ENCODE measurements around the gene GNAO1. TPM values are rescaled to one million over a fixed set of nuclear protein-coding genes. Genes with fewer than 3 reads are reported as not detected.

The GNAO1 gene
- total RNA-seq, 1 donor from 2014 or later = 13.0 TPM

DNA sequence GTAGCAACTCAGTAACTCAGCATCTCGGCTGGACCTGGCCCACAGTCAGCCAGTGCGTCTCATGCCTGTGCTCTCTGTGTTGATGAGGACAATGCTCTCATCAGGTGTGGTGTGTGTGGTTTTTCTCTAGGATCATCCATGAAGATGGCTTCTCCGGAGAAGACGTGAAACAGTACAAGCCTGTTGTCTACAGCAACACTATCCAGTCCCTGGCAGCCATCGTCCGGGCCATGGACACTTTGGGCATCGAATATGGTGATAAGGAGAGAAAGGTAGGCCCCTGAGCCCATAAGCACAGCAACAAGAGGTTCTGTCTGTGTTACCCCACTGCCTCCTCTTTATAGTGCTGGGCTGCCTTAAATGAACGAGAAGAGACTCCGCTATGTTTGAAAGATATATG is 84.5 kb downstream of the GNAO1 start:
- intact Hi-C loops (cut with DNase I) = no loop called here
- DNase-seq (ENCODE audit: low spot score) = no peak

DNA sequence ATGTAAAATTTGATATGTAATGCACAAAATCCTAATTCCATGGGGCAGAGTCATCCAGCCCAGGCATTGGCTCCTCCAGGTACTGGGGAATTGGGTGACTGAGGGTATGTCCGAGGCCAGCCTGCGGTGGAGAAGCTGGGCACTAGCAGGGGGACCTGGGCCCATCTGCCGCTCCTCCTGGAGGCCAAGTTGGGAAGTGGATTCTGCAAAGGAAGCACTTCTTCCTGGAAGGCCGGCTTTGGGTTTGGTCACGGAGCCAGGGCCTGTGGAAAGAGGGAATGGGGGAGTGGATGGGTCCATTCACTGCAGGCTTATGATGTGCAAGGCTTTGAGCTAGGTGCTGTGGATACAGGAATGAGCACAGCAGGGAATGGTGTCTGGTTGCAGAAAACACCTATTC is 85.8 kb downstream of the GNAO1 start:
- intact Hi-C loops (cut with DNase I) = no loop called here
- DNase-seq (ENCODE audit: low spot score) = no peak

DNA sequence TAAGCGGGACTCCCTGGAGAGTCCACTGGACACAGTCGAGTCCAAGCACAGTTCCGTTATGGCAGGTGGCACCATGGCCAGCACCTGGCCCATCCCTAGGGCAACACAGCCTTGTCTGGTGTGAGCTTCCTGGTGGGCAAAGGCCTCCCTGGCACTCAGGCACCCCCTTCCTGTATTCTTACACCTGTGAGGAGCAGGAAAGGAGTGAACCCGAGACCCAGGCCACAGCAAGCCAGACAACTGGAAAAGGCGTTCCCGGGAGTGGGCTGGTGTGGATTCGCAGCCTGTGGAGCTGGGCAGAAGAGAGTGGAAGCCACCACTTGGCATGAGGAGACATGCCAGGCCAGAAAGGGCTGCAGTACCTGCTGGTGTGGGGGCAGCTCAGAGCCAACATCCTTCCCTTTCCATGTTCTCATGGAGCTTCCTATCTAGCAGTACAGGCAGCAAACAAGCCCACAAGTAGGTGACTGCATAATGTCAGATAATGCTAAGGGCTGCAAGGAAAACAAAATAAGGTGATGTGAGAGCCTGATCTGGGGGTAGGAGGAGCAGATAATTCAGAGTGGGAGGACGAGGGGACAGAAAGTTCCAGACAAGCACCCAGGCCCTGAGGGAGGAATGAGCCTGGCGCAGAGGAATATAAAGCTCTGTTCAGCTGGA is 87.0 kb downstream of the GNAO1 start:
- DNase-seq (ENCODE audit: low spot score) = no peak
- intact Hi-C loops (cut with DNase I) = no loop called here

DNA sequence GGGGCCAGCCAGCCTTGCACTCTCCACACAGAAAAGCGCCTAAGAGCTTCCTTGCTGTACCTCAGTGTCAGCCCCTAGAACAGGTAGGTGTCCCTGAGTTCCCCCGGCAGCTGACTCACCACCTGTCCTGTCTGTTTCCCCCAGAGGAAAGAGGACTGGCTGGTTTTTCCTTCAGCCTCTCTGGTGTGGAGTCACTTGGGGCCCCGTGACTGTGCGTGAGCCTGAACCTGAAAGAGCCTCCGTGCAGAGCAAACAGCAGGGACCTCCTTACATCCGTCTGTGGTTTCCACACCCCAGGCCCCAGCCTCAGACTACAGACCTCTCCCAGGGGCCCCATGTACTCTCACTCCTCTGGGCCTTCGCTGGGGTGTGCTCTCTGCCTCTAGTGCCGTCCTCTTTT is 87.8 kb downstream of the GNAO1 start:
- no peak for DNase-seq (ENCODE audit: low spot score)
- intact Hi-C loops (cut with DNase I) = no loop called here

DNA sequence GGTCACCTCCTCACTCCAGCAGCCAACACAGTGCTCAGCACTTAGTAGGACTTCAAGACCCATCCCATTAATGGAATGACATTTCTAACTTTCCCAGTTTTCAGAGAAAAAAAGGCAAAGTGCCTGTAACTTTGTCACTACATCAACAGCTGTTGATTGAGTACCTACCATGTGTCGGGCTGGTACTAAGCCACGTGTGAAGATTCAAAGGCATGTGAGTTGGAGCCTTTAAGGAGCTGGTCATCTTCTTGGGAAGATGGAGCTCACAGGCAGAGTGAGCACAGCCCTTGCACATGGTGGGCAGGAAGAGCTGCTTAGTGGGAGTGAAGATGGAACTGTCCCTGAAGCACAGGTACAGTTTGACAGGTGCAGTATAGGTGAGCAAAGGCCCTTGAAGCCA is 88.6 kb downstream of the GNAO1 start:
- intact Hi-C loops (cut with DNase I) = no loop called here
- DNase-seq (ENCODE audit: low spot score) = no peak

DNA sequence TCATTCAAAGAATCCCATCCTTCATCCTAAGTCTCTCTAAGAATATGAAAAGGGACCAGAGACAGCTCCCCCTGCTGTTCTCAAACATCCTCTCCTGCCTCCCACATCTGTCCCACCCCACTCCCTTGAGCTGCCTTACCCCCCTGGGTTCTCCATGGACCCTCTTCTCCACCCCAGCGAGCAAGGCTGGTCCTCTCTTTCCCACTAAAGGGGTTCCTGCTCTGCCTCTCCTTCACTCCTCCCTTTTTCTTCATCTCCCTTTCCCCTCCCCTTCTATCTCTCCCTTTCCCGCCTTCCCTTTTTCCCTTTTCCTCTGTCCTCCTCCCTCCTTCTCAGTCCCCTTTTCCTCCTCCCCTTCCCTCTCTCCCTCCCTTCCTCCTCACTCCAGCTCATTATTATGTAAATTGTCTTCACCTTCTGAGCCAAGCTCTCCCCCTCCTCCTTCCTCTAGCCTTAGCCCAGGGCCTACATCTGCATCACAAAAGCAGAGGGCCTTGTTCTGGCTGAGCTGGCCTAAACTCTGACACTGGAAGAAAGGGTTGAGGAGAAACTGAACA is 90.0 kb downstream of the GNAO1 start:
- DNase-seq (ENCODE audit: low spot score) = no peak
- intact Hi-C loops (cut with DNase I) = no loop called here

DNA sequence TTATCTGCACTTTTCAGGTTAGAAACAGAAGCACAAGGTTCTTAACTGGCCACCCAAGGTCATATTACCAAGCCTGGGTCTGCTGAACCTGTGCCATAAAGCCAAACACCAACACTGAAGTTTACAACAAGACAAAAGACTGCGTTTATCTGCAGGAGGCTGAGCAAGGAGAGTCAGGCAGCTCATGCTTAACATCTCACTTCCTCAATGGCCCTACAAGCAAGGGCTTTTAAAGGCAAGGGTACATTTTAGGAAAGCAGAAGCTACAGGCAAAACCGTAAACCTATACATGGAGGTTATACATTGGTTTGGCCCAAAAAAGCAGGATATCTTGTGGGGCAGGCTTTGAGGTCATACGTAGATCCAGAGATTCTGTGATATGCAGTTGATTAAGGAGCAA is 91.2 kb downstream of the GNAO1 start:
- intact Hi-C loops (cut with DNase I) = no loop called here
- DNase-seq (ENCODE audit: low spot score) = no peak

DNA sequence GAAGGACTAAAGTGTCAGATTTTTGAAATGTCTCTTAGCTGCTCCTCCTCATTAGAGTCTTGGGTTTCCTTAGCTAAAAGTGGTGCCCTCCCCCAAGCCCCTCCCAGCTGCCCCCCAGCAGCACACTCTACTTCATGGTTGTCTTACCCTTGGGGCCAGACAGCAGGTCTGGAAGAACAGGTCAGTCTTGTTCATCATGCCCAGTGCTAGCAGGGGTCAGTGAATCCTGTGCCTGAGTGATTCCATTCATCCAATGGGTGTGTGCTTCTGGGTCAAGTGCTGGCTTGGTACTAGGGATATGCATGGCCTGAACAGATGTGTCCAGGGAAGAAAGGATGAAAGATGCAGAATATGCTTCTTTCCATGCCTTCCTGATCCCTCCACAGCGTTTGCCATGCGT is 93.2 kb downstream of the GNAO1 start:
- DNase-seq (ENCODE audit: low spot score) = no peak
- intact Hi-C loops (cut with DNase I) = no loop called here

DNA sequence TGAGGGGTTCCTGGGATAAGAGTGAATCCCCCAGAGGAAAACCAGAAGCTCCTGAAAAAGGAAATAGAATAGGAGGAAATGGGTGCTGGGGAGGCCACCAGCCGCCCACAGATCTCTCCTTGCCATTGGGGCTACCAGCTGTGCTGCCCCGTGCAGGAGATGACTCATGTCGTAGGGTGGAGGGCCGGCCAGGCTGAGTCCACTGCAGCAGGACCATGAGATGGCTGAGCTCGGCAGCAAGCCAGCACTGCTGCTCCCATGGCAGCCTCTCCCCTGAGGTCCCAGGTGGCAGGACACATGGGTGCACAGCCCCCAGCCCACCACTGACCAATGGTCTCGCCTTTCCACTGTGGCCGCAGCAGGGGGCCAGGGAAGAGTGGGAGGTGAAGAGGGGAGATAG is 95.5 kb downstream of the GNAO1 start:
- no peak for DNase-seq (ENCODE audit: low spot score)
- intact Hi-C loops (cut with DNase I) = no loop called here

DNA sequence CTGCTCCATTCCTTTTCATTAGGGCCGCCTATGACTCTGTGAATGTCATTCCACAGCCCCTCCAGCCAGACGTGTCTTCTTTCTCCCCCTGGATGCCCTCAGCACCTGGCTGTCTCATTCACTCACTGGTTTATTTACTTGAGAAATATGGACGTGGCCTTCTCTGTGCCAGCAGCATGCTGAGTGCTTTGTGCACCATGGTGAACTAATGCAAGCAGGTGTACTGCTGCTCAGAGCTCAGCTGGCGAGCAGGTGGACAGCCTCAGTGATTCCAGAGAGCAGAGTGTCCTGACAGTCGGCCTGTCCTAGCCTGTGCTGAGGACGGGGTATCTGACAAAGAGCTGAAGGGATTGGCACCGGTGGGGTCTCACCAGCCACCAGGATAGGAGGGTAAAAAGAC is 96.7 kb downstream of the GNAO1 start:
- intact Hi-C loops (cut with DNase I) = no loop called here
- DNase-seq (ENCODE audit: low spot score) = no peak

DNA sequence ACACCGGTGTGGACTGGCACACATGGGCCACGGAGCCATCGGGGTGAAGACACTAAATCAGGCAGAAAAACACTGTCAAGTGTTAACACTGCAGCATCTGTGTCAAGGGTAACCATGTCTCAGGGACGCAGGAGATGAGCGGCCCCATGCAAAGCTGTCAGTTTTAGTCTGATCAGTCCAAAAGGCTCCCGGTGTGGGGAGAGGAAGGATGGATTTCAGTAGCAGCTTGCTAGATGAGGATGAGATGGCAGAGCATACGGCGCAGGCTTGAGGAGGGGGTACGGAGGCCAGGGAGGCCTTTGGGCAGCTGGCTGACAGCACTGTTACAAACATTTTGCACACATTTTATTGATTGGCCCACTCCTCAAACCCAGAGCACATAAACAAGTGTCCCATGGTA is 98.1 kb downstream of the GNAO1 start:
- intact Hi-C loops (cut with DNase I) = no loop called here
- DNase-seq (ENCODE audit: low spot score) = no peak

DNA sequence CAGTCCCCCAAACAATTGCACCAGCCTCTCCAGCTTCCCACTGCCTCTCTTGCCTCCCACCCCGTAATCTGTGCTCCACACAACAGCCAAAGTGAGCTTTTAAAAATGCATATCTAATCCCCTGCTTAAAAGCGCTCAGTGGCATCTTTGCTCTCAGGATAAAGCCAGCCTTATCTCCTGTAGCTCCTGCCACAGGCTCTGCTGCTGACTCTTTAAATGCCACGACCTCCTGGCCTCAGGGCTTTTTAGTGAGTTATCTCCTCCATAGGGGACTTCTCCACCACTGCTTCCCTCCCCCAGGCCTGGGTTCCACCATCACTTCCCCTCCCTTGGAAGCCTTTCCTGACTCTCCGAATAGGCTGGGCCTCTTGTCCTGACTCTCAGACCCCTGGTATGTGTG is 98.6 kb downstream of the GNAO1 start:
- DNase-seq (ENCODE audit: low spot score) = no peak
- intact Hi-C loops (cut with DNase I) = loop anchor here (10.0 kb wide), 1 partner anchor 95 kb away; the partner anchor contains the start of gene GNAO1

DNA sequence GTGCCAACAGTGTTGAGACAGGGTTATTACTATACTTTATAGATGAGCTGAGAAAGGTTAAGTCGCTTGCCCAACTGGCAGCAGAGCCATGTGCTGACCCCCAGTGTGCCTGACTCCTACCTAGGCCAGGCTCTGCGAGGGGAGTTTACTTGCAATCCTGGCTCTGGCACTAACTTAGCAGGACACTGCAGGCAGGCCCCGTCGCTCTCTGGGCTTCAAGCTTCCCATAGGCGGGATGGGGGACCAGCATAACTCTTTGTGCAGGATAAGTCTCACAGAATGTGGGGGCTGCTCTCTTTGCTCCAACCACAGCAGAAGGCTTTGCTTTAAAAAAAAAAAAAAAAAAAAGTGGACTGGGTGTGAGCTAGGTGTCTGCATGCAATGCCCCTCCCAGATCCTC is 102.7 kb downstream of the GNAO1 start:
- intact Hi-C loops (cut with DNase I) = loop anchor here (10.0 kb wide), 1 partner anchor 99 kb away; the partner anchor contains the start of gene GNAO1
- DNase-seq (ENCODE audit: low spot score) = no peak

DNA sequence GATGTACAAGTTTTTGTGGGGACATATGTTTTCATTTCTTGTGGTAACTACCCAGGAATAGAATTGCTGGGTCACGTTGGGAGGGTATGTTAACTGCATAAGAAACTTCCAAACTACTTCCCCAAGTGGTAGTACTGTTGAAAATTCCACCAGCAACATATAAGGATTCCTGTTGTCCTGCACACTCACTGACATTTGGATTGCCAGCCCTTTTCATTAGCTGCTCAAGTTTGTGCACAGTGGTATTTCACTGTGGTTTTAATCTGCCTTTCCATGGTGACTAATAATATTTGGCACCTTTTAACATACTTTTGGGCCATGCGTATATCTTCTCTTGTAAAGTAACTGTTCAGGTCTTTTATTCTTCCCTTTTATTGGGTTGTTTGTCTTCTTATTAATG is 103.3 kb downstream of the GNAO1 start:
- no peak for DNase-seq (ENCODE audit: low spot score)
- intact Hi-C loops (cut with DNase I) = loop anchor here (10.0 kb wide), 1 partner anchor 100 kb away; the partner anchor contains the start of gene GNAO1

DNA sequence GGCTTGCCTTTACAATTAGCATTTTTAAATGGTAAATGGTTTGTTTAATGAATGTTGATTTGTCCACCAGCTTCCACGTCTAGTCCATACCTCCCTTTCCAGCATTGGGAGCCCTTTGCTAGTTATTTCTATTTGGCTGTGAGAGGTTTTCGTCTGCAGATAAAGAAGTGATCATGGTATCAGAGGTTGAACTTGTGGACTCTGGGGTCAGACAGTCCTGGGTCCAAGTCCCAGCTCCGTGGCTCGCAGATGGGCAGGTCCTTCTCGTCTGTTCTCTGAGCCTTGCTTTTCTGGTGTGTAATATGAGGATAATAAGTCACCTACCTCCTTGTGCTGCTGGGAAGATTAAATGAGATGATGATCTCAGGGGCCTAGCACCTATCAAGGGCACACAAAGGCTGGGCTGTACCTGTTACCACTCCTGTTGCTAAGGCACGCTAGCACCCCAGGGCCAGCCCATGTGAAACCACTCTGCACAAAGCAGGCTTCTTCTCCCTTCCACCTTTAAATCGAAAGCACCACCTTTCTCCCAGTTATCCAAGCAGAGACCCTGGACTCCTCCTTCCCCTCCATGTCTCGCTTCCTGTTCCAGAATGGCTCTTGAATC is 103.9 kb downstream of the GNAO1 start:
- no peak for DNase-seq (ENCODE audit: low spot score)
- intact Hi-C loops (cut with DNase I) = loop anchor here (5.0 to 10.0 kb wide), 2 partner anchors 43 to 100 kb away; partner anchors contain the start of gene GNAO1

DNA sequence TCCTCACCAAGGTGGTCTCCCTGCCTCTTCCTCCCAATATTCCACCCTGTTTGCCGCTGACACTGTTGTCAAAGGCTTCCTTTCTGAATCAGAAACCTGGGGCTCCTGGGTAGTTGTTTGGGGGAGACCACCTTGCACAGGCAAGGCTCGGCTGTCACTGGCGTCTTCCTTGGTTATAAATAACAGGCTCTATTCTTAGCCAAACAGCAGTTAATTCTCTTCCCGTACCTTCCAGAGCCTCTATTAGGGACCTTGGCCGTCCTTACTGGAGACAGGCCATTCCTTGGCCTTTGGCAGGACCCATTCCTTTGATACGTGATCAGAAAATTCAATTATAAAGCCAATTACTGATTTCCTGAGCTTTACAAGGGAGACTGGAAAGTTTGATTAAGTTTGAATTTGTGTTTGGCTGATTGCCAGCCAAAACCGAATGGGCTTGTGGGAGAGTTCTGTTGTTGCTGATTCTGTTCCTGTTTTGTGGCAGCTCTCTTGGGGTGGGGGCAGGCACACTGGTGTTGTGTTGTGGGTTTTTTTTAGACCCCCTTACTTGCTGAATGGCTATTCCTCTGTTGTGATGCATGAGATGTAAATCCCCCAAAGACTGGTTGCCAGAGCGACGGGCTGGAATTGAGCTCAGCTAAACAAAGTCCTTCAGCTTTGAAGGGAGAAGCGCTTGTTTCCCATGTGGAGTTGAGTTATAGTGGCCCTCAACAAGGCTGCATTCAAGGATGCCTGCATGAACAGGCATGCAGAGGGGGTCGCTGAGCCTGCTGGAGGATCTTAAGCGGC is 104.6 kb downstream of the GNAO1 start:
- no peak for DNase-seq (ENCODE audit: low spot score)
- intact Hi-C loops (cut with DNase I) = loop anchor here (5.0 to 10.0 kb wide), 2 partner anchors 44 to 101 kb away; partner anchors contain the start of gene GNAO1

DNA sequence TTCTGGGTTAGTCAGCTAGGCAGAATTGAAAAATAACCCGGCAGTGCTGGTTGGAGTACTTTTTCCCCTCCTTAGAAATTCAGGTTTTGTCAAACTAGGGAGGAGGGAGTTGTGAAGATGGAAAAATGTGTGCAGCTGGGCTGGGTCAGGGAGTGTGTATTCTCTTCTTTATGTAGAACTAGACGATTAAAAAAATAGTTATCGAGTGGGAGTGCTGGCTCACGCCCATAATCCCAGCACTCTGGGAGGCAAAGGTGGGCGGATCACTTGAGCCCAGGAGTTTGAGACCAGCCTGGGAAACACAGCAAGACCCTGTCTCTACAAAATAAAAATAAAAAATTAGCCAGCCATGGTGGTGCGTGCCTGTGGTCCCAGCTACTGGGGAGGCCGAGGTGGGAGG is 106.4 kb downstream of the GNAO1 start:
- DNase-seq (ENCODE audit: low spot score) = no peak
- intact Hi-C loops (cut with DNase I) = loop anchor here (5.0 to 10.0 kb wide), 2 partner anchors 45 to 103 kb away; partner anchors contain the start of gene GNAO1

DNA sequence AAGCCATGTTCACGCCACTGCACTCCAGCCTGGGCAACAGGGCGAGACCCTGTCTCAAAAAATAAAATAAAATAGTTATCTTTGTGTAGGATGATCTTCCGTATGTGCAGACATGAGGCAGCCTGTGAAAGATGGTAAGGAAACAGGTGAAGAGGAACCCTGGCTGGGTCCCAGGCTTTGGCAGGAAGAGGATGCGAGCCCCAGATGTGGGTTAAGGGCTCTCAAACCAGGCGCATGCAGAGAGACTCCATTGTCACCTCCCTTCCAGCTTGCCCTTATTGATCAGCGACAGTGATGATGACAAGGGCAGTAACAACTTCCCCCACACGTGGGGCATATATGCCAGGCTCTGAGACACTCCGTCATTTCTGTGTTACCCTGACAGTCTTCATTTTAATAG is 106.8 kb downstream of the GNAO1 start:
- no peak for DNase-seq (ENCODE audit: low spot score)
- intact Hi-C loops (cut with DNase I) = loop anchor here (5.0 to 10.0 kb wide), 2 partner anchors 46 to 103 kb away; partner anchors contain the start of gene GNAO1

DNA sequence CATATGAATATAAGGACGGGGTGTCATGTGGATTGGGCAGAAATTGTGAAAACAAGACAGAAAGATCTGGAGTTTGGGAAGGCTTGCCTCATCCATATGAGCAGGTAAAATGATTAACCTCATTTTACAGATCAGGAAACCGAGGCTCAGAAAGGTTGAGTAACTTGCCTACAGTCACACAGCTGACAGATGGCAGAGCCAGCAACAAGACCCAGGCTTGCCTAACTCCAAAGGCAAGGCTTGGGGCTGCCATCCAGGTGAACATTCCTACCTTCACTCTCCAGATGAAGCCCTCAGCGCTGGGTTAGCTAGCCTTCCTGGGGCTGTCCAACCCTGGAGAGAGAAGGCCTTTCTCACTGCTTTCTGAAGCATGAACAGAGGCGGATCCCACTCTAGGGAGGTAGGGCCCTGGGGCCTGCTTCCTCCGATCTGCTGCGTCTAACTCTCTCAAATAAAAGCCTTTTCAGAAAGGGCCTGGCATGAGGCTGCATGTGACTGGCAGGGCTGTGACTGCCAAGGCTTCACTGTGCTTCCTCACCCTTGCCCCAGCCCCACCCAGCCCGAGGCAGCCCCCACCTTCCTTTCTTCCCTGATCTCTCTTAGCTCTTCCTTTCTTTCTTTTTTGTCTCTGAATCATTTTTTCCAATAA is 107.8 kb downstream of the GNAO1 start:
- intact Hi-C loops (cut with DNase I) = loop anchor here (5.0 to 10.0 kb wide), 2 partner anchors 47 to 104 kb away; partner anchors contain the start of gene GNAO1
- DNase-seq (ENCODE audit: low spot score) = no peak

DNA sequence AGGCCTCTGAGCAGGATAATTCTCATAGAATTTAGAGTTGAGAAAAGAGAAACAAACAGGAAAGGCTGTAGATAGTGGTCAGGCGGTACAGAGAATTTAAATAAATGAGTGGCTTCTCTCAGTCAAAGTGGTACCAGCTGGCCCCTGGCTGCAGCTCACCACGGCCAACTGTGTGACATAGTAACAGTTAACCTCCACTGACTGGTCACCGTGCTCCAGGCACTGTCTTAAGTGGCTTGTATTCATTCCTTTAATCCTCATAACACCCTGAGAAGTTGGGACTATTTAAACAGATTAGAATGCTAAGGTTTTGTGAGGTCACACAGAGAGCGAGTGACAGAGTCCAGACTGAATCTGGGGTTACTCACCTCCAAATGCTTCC is 108.9 kb downstream of the GNAO1 start:
- intact Hi-C loops (cut with DNase I) = no loop called here
- DNase-seq (ENCODE audit: low spot score) = no peak
